ENCODE measurements around the gene FBXL7. TPM values are rescaled to one million over a fixed set of nuclear protein-coding genes. Genes with fewer than 3 reads are reported as not detected.

The FBXL7 gene
- total and polyA plus RNA-seq, 9 of the 15 experiments (the other 6 are each of a cell fraction or from before 2014, with no cell fraction given), result 0.04 to 0.08 TPM; not detected in 7

GRCh38 chr5:15623794-15624193 lies 123.8 kb downstream of the FBXL7 start:
- H3K4me2 ChIP-seq (ENCODE audit: insufficient read depth, low read length), result no peak overlapping the region
- ATAC-seq (no peak), FAIRE-seq (no peak), DNase-seq (ENCODE audit: extremely low read depth in 1 of 4, low spot score in 3 of 4) (no peak)
- intact Hi-C loops (cut with micrococcal nuclease), result no loop called here
- H3K27ac ChIP-seq (ENCODE audit: extremely low read depth, low read depth, low read length), result no peak overlapping the region
- peak; percentile 49; the same call in 1 of the 2 replicates for TF ChIP-seq ZNF316 (IDR thresholded peaks at IDR 0.05)
- TF ChIP-seq HCFC1 (IDR thresholded peaks at IDR 0.05; ENCODE audit: low read depth, low read length), result no peak
- no peaks in the 10 kb centered on the region for H3K79me2 ChIP-seq (ENCODE audit: control insufficient read depth, insufficient read depth, low read length)
- no peak overlapping the region for H2AFZ ChIP-seq (ENCODE audit: low read depth, low read length)
- H3K4me3 ChIP-seq, result no peak overlapping the region
- H3K27me3 ChIP-seq (ENCODE audit: control insufficient read depth in 2 of 2, insufficient read depth in 2 of 2, low read length in 2 of 2), result no peaks in the 10 kb centered on the region
- 2% methylated on average over 2 of the region's 2 CpGs for WGBS (ENCODE audit: insufficient coverage, low coverage, missing lambda C conversion rate)
- no peaks in the 10 kb centered on the region for H3K4me1 ChIP-seq (replicated peaks in 1 of 2; ENCODE audit: control insufficient read depth in 2 of 2, insufficient read depth in 2 of 2, low read length in 2 of 2)
- no peaks in the 10 kb centered on the region for H3K36me3 ChIP-seq (ENCODE audit: control insufficient read depth, insufficient read depth, low read length)
- H3K9me1 ChIP-seq (ENCODE audit: control insufficient read depth, insufficient read depth, low read length), result no peaks in the 10 kb centered on the region
- H3K9ac ChIP-seq (ENCODE audit: insufficient read depth in 1 of 2, low read depth in 2 of 2, low read length in 2 of 2), result no peak overlapping the region
- H4K20me1 ChIP-seq (replicated peaks; ENCODE audit: control insufficient read depth, insufficient read depth, low read length), result no peaks in the 10 kb centered on the region
- CTCF ChIA-PET (ENCODE audit: low intra/inter-chr PET ratio), result no interaction called here
- no TSS peak for BruUV-seq (replicated peaks)
- H3K9me3 ChIP-seq (replicated peaks; ENCODE audit: control insufficient read depth, insufficient read depth, low read depth, low read length), result no peaks in the 10 kb centered on the region; the same call in 1 of the 2 replicates
- in situ Hi-C loops (cut with MboI), result no loop called here
- POLR2A ChIA-PET, result no interaction called here

GRCh38 chr5:15627109-15627508 lies 127.1 kb downstream of the FBXL7 start:
- WGBS (ENCODE audit: insufficient coverage, low coverage, missing lambda C conversion rate), result 12% methylated on average over 2 of the region's 2 CpGs
- ChIA-PET POLR2A (no interaction called here), CTCF (ENCODE audit: low intra/inter-chr PET ratio) (no interaction called here)
- no TSS peak for BruUV-seq (replicated peaks)
- H3K9me1 ChIP-seq (ENCODE audit: control insufficient read depth, insufficient read depth, low read length), result no peaks in the 10 kb centered on the region
- no peaks in the 10 kb centered on the region for H3K27me3 ChIP-seq (ENCODE audit: control insufficient read depth in 2 of 2, insufficient read depth in 2 of 2, low read length in 2 of 2)
- no peak overlapping the region for H3K4me3 ChIP-seq
- no peaks in the 10 kb centered on the region for H4K20me1 ChIP-seq (replicated peaks; ENCODE audit: control insufficient read depth, insufficient read depth, low read length)
- ATAC-seq (no peak), FAIRE-seq (no peak), DNase-seq (ENCODE audit: extremely low read depth in 1 of 4, low spot score in 3 of 4) (no peak)
- no peak for TF ChIP-seq PRPF4 (IDR thresholded peaks at IDR 0.05; ENCODE audit: insufficient read depth, low read depth, low read length, poor library complexity, severe bottlenecking)
- TF ChIP-seq HDAC3 (IDR thresholded peaks at IDR 0.05; ENCODE audit: borderline replicate concordance, partially characterized antibody), result no peak
- no peaks in the 10 kb centered on the region for H3K79me2 ChIP-seq (ENCODE audit: control insufficient read depth, insufficient read depth, low read length)
- H3K4me1 ChIP-seq (replicated peaks in 1 of 2; ENCODE audit: control insufficient read depth in 2 of 2, insufficient read depth in 2 of 2, low read length in 2 of 2), result no peaks in the 10 kb centered on the region
- in situ Hi-C loops (cut with MboI), result no loop called here
- no peak overlapping the region for H3K27ac ChIP-seq (ENCODE audit: extremely low read depth, low read depth, low read length)
- no peaks in the 10 kb centered on the region for H3K36me3 ChIP-seq (ENCODE audit: control insufficient read depth, insufficient read depth, low read length)
- H3K9me3 ChIP-seq (replicated peaks; ENCODE audit: control insufficient read depth, insufficient read depth, low read depth, low read length), result no peaks in the 10 kb centered on the region
- no peak overlapping the region for H2AFZ ChIP-seq (ENCODE audit: low read depth, low read length)
- no peak overlapping the region for H3K4me2 ChIP-seq (ENCODE audit: insufficient read depth, low read length)
- intact Hi-C loops (cut with micrococcal nuclease), result no loop called here
- H3K9ac ChIP-seq (ENCODE audit: insufficient read depth in 1 of 2, low read depth in 2 of 2, low read length in 2 of 2), result no peak overlapping the region

Measured in K562 (cell line).